PC-9 (cell line): ENCODE data around the gene ZNF30. TPM values are rescaled to one million over a fixed set of nuclear protein-coding genes. Genes with fewer than 3 reads are reported as not detected.

Experiments used
- BruUV-seq: library from RNA; stranded (reverse); fragments of 400-500 nt; replicated peaks from 2 replicates; lab custom pipeline; 2021; lab: Mats Ljungman, UMichigan
- CTCF ChIA-PET: fragments of 300-600 bp; sonication (Branson Sonifier 250); formaldehyde crosslinking; loops from one replicate; lab custom pipeline; 2022; ENCODE audit warnings: antibody characterized with exemption; lab: Charles Lee
- POLR2A ChIA-PET: fragments of 300-600 bp; sonication (Branson Sonifier 250); formaldehyde crosslinking; loops from one replicate; lab custom pipeline; 2022; ENCODE audit warnings: antibody characterized with exemption; ENCODE audit not compliant: unreplicated experiment; lab: Charles Lee
- DNase-seq, 2 experiments: peaks; one replicate each; pipeline versions ENCODE4 v3.0.0 to v3.0.0-alpha.2; 2015 to 2022; ENCODE audit warnings: mixed read lengths in 1 of 2
- H2AFZ ChIP-seq: fragments of 200-600 bp; sonication (generic); 2 replicates; pipeline ENCODE4 v1.8.1; 2017; ENCODE audit warnings: antibody characterized with exemption
- H3F3A ChIP-seq: fragments of 200-600 bp; sonication (generic); 2 replicates; pipeline ENCODE4 v1.8.1; 2017; ENCODE audit warnings: antibody characterized with exemption, mild to moderate bottlenecking, low read depth; ENCODE audit not compliant: insufficient read depth
- H3K27ac ChIP-seq: fragments of 200-600 bp; sonication (generic); 2 replicates; pipeline ENCODE4 v1.6.1; 2016; ENCODE audit warnings: mixed run types
- H3K27me3 ChIP-seq: fragments of 200-600 bp; sonication (generic); 2 replicates; pipeline ENCODE4 v1.6.1; 2016; ENCODE audit warnings: low read depth, mixed run types; ENCODE audit not compliant: insufficient read depth
- H3K36me3 ChIP-seq: fragments of 200-600 bp; sonication (generic); 2 replicates; pipeline ENCODE4 v1.6.1; 2016; ENCODE audit warnings: low read depth, mixed run types
- H3K4me1 ChIP-seq: fragments of 200-600 bp; sonication (generic); replicated peaks from 2 replicates; pipeline ENCODE4 v1.6.1; 2016; ENCODE audit warnings: mixed run types; ENCODE audit not compliant: insufficient read depth
- H3K4me2 ChIP-seq: fragments of 200-600 bp; sonication (generic); 2 replicates; pipeline ENCODE4 v1.6.1; 2017; ENCODE audit warnings: mixed run types
- H3K4me3 ChIP-seq: fragments of 200-600 bp; sonication (generic); 2 replicates; pipeline ENCODE4 v1.6.1; 2016; ENCODE audit warnings: mixed run types
- H3K79me2 ChIP-seq: fragments of 200-600 bp; sonication (generic); 2 replicates; pipeline ENCODE4 v1.6.1; 2017; ENCODE audit warnings: low read depth, mixed run types
- H3K9me2 ChIP-seq: fragments of 200-600 bp; sonication (generic); 2 replicates; pipeline ENCODE4 v1.8.1; 2017; ENCODE audit warnings: mild to moderate bottlenecking; ENCODE audit not compliant: insufficient read depth
- H3K9me3 ChIP-seq: fragments of 200-600 bp; sonication (generic); 2 replicates; pipeline ENCODE4 v1.8.1; 2016; ENCODE audit warnings: low read depth; ENCODE audit not compliant: insufficient read depth
- H4K20me1 ChIP-seq: fragments of 200-600 bp; sonication (generic); 2 replicates; pipeline ENCODE4 v1.8.1; 2017; ENCODE audit not compliant: insufficient read depth
- CTCF ChIP-seq: fragments of 200-600 bp; sonication (generic); conservative IDR thresholded peaks from 2 replicates; pipeline ENCODE4 v1.6.1; 2017; ENCODE audit warnings: mixed run types, antibody characterized with exemption, mild to moderate bottlenecking, moderate library complexity
- EZH2 ChIP-seq: fragments of 200-600 bp; sonication (generic); IDR thresholded peaks from 2 replicates; pipeline ENCODE4 v1.8.0; 2017; ENCODE audit warnings: antibody characterized with exemption, low read depth
- intact Hi-C: fragments of 100-400 bp; cut with micrococcal nuclease; formaldehyde crosslinking; loops from one replicate; pipeline ENCODE4 v1.10.0; 2022; ENCODE audit not compliant: unreplicated experiment
- total RNA-seq: library from RNA; stranded (reverse); gene quantifications from 2 replicates; pipeline ENCODE4 v1.2.3, GENCODE V29; 2021

Gene ZNF30
- total RNA-seq, 1 experiment from 2014 or later = 1.3 TPM

- Histone ChIP-seq H3K36me3 (no peaks in the 10 kb centered on the region), H3K9me2 (no peaks in the 10 kb centered on the region), H3K4me1 (no peaks in the 10 kb centered on the region), H3K4me3 (no peak overlapping the region), H3K4me2 (no peak overlapping the region), H3K79me2 (no peaks in the 10 kb centered on the region), H4K20me1 (no peaks in the 10 kb centered on the region), H3K27ac (no peak overlapping the region), H3K9me3 (no peaks in the 10 kb centered on the region), H3K27me3 (peaks cover 25% of the 10 kb centered on the region; the same call in 1 of the 2 replicates), H2AFZ (no peak overlapping the region), H3F3A (0 out of 2 replicates have a peak, but pooled peaks cover 8% of the 10 kb centered on the region)
- intact Hi-C loops = no loop called here
- ChIA-PET CTCF (no interaction called here), POLR2A (interaction anchor here (0.7 kb wide), 1 partner anchor 18 kb away, joined by 3 read pairs; no protein-coding TSS in a partner anchor)
- no peak for DNase-seq
- TF ChIP-seq CTCF (no peak), EZH2 (no peak)
- no TSS peak for BruUV-seq
Observed at GRCh38 chr19:34983786-34984185, 57.1 kb downstream of the ZNF30 start.

GRCh38 chr19:34984287-34984686, 57.6 kb downstream of the ZNF30 start:
- Histone ChIP-seq H3K9me3 (no peaks in the 10 kb centered on the region), H3K4me2 (no peak overlapping the region), H4K20me1 (no peaks in the 10 kb centered on the region), H3F3A (0 out of 2 replicates have a peak, but pooled peaks cover 8% of the 10 kb centered on the region), H2AFZ (no peak overlapping the region), H3K27ac (no peak overlapping the region), H3K27me3 (peaks cover 20% of the 10 kb centered on the region; the same call in 1 of the 2 replicates), H3K79me2 (no peaks in the 10 kb centered on the region), H3K4me3 (no peak overlapping the region), H3K9me2 (no peaks in the 10 kb centered on the region), H3K4me1 (no peaks in the 10 kb centered on the region), H3K36me3 (no peaks in the 10 kb centered on the region)
- intact Hi-C loops = no loop called here
- no TSS peak for BruUV-seq
- ChIA-PET POLR2A (interaction anchor here (0.7 kb wide), 1 partner anchor 17 kb away, joined by 3 read pairs; no protein-coding TSS in a partner anchor), CTCF (no interaction called here)
- DNase-seq = no peak
- TF ChIP-seq CTCF (no peak), EZH2 (no peak)

- Histone ChIP-seq H3K79me2 (no peaks in the 10 kb centered on the region), H3K9me2 (no peaks in the 10 kb centered on the region), H3F3A (0 out of 2 replicates have a peak, but pooled peaks cover 4% of the 10 kb centered on the region), H3K4me1 (no peaks in the 10 kb centered on the region), H2AFZ (no peak overlapping the region), H3K4me3 (no peak overlapping the region), H3K9me3 (no peaks in the 10 kb centered on the region), H3K27me3 (peaks cover 10% of the 10 kb centered on the region; the same call in 1 of the 2 replicates), H3K27ac (no peak overlapping the region), H3K4me2 (no peak overlapping the region), H4K20me1 (no peaks in the 10 kb centered on the region), H3K36me3 (no peaks in the 10 kb centered on the region)
- POLR2A ChIA-PET = interaction anchor here (0.7 kb wide), 1 partner anchor 21 kb away, joined by 5 read pairs; no protein-coding TSS in a partner anchor
- no TSS peak for BruUV-seq
- no peak for TF ChIP-seq EZH2
- no peak for TF ChIP-seq CTCF
- CTCF ChIA-PET = no interaction called here
- intact Hi-C loops = no loop called here
- no peak for DNase-seq
Observed at GRCh38 chr19:34985249-34986022, 58.7 kb downstream of the ZNF30 start.
